HG03159 (cell line): ENCODE results near the gene ZBP1.

Experiments
- ATAC-seq: cut with Tn5 transposase; IDR thresholded peaks from one replicate; pipeline ENCODE4 v1.9.1; 2021; ENCODE audit warnings: mild to moderate bottlenecking, moderate library complexity; ENCODE audit not compliant: unreplicated experiment

ZBP1 gene

GRCh38 chr20:57587989-57588377 lies 32.2 kb downstream of the ZBP1 start:
- ATAC-seq, result no peak

- ATAC-seq, result no peak
These were observed 32.8 kb downstream of the ZBP1 start for GRCh38 chr20:57587278-57587988.

GRCh38 chr20:57586943-57587277 lies 33.3 kb downstream of the ZBP1 start:
- no peak for ATAC-seq

GRCh38 chr20:57586370-57586793 lies 33.8 kb downstream of the ZBP1 start:
- ATAC-seq, result no peak

- ATAC-seq, result no peak
These were observed 34.6 kb downstream of the ZBP1 start for GRCh38 chr20:57585466-57586213.

- ATAC-seq, result no peak
These were observed 35.3 kb downstream of the ZBP1 start for GRCh38 chr20:57584768-57585461.

- no peak for ATAC-seq
These were observed 36.7 kb downstream of the ZBP1 start for GRCh38 chr20:57583289-57584257.

GRCh38 chr20:57582432-57583288 lies 37.6 kb downstream of the ZBP1 start:
- ATAC-seq, result no peak

GRCh38 chr20:57582029-57582378 lies 38.2 kb downstream of the ZBP1 start:
- no peak for ATAC-seq

- no peak for ATAC-seq
These were observed 38.8 kb downstream of the ZBP1 start for GRCh38 chr20:57581202-57582028.

- ATAC-seq, result no peak
These were observed 39.6 kb downstream of the ZBP1 start for GRCh38 chr20:57580478-57581201.

- ATAC-seq, result no peak
These were observed 40.3 kb downstream of the ZBP1 start for GRCh38 chr20:57579898-57580447.

GRCh38 chr20:57579331-57579897 lies 40.8 kb downstream of the ZBP1 start:
- no peak for ATAC-seq

- ATAC-seq, result no peak
These were observed 41.6 kb downstream of the ZBP1 start for GRCh38 chr20:57578476-57579165.

GRCh38 chr20:57577679-57578475 lies 42.3 kb downstream of the ZBP1 start:
- ATAC-seq, result no peak
